Measurements from ENCODE around the gene TSPAN5.

- no peak for TF ChIP-seq CTCF (IDR thresholded peaks at IDR 0.05)
- no peak for TF ChIP-seq POLR2A (IDR thresholded peaks at IDR 0.05)
- TF ChIP-seq POLR2AphosphoS5 (IDR thresholded peaks at IDR 0.05) = no peak
These were observed 43.7 kb downstream of the TSPAN5 start for GRCh38 chr4:98614662-98615061.

All from stomach (tissue), 4 donors.